GM23248 (cell line): Measurements from ENCODE around the gene CALML3.

ENCODE experiments used
- EZH2 ChIP-seq: fragments of 200-600 bp; sonication (generic); IDR thresholded peaks from 2 replicates; pipeline ENCODE4 v1.6.1; 2018; ENCODE audit warnings: antibody characterized with exemption, mild to moderate bottlenecking; ENCODE audit not compliant: insufficient read depth, poor library complexity, severe bottlenecking
- EZH2phosphoT487 ChIP-seq: fragments of 200-600 bp; sonication (generic); IDR thresholded peaks from 2 replicates; pipeline ENCODE4 v1.6.1; 2018; ENCODE audit warnings: antibody characterized with exemption, moderate library complexity, mild to moderate bottlenecking, low read depth; ENCODE audit not compliant: insufficient read depth

GRCh38 chr10:5561704-5562645 is 37.2 kb downstream of the CALML3 start:
- TF ChIP-seq EZH2phosphoT487 = no peak
- no peak for TF ChIP-seq EZH2
